ENCODE data around the gene PANX1.

Gene PANX1

GRCh38 chr11:94130298-94131046 is 1.8 kb downstream of the PANX1 start:
- DNase-seq = no peak

- peak in 1 of 2 experiments; percentile 28 for DNase-seq
These were observed 2.5 kb downstream of the PANX1 start for GRCh38 chr11:94131047-94131717.

- DNase-seq = no peak
These were observed 3.1 kb downstream of the PANX1 start for GRCh38 chr11:94131718-94132115.

- no peak for DNase-seq
These were observed 3.5 kb downstream of the PANX1 start for GRCh38 chr11:94132152-94132558.

GRCh38 chr11:94132823-94133408 is 4.3 kb downstream of the PANX1 start:
- DNase-seq = no peak

- DNase-seq = no peak
These were observed 5.1 kb downstream of the PANX1 start for GRCh38 chr11:94133752-94134151.

- no peak for DNase-seq
These were observed 6.2 kb downstream of the PANX1 start for GRCh38 chr11:94134651-94135512.

GRCh38 chr11:94139416-94139815 is 10.8 kb downstream of the PANX1 start:
- no peak for DNase-seq

GRCh38 chr11:94140154-94140655 is 11.6 kb downstream of the PANX1 start:
- DNase-seq = no peak

- DNase-seq = no peak
These were observed 13.1 kb downstream of the PANX1 start for GRCh38 chr11:94141511-94142307.

- DNase-seq = no peak
These were observed 14.0 kb downstream of the PANX1 start for GRCh38 chr11:94142308-94143281.

GRCh38 chr11:94144216-94144615 is 15.6 kb downstream of the PANX1 start:
- no peak for DNase-seq

GRCh38 chr11:94144664-94145063 is 16.0 kb downstream of the PANX1 start:
- DNase-seq = no peak

GRCh38 chr11:94145431-94145830 is 16.8 kb downstream of the PANX1 start:
- no peak for DNase-seq

- DNase-seq = no peak
These were observed 17.3 kb downstream of the PANX1 start for GRCh38 chr11:94145916-94146315.

- no peak for DNase-seq
These were observed 18.8 kb downstream of the PANX1 start for GRCh38 chr11:94147433-94147845.

- no peak for DNase-seq
These were observed 19.5 kb downstream of the PANX1 start for GRCh38 chr11:94148189-94148588.

GRCh38 chr11:94149431-94150017 is 20.9 kb downstream of the PANX1 start:
- no peak for DNase-seq

GRCh38 chr11:94150056-94150455 is 21.4 kb downstream of the PANX1 start:
- no peak for DNase-seq

Data from NCI-H2081 (cell line).